ENCODE results near the gene PTAR1.

Gene PTAR1

GRCh38 chr9:69759421-69760277 lies at the start of gene PTAR1:
Gene PTAR1 (minus strand): TSS chr9:69760011. CDS start chr9:69759938, 73 bp downstream.
- H3K27ac ChIP-seq (ENCODE audit: poor library complexity, severe bottlenecking) = peak within 1 kb of the TSS; percentile 74

GRCh38 chr9:69809304-69809863 lies 49.6 kb upstream of the PTAR1 start:
- H3K9me3 ChIP-seq (ENCODE audit: severe bottlenecking) = no peaks in the 10 kb centered on the region
- H3K36me3 ChIP-seq (ENCODE audit: low read depth) = no peaks in the 10 kb centered on the region
- peak; percentile 25 for TF ChIP-seq CTCF (IDR thresholded peaks at IDR 0.05; ENCODE audit: poor library complexity, severe bottlenecking)
- ATAC-seq (ENCODE audit: low read depth) (no peak), DNase-seq (ENCODE audit: low spot score) (no peak)
- no peak overlapping the region for H3K27ac ChIP-seq (ENCODE audit: poor library complexity, severe bottlenecking)
- no peaks in the 10 kb centered on the region for H3K27me3 ChIP-seq (ENCODE audit: insufficient read depth, poor library complexity, severe bottlenecking)
- H3K4me3 ChIP-seq (ENCODE audit: severe bottlenecking) = no peak overlapping the region
- H3K4me1 ChIP-seq (ENCODE audit: insufficient read depth, poor library complexity, severe bottlenecking) = no peaks in the 10 kb centered on the region

More at GRCh38 chr9:69759421-69760277, at the start of gene PTAR1:
- DNase-seq (ENCODE audit: low spot score) (peak; percentile 83), ATAC-seq (ENCODE audit: low read depth) (peak; percentile 80)
- peak within 1 kb of the TSS; percentile 84 for H3K4me3 ChIP-seq (ENCODE audit: severe bottlenecking)
- peaks cover 8% of the 10 kb centered on the region for H3K4me1 ChIP-seq (ENCODE audit: insufficient read depth, poor library complexity, severe bottlenecking)
- H3K36me3 ChIP-seq (ENCODE audit: low read depth) = peaks cover 23% of the 10 kb centered on the region
- no peaks in the 10 kb centered on the region for H3K27me3 ChIP-seq (ENCODE audit: insufficient read depth, poor library complexity, severe bottlenecking)
- no peak for TF ChIP-seq CTCF (IDR thresholded peaks at IDR 0.05; ENCODE audit: poor library complexity, severe bottlenecking)
- H3K9me3 ChIP-seq (ENCODE audit: severe bottlenecking) = no peaks in the 10 kb centered on the region

GRCh38 chr9:69806627-69807026 lies 46.8 kb upstream of the PTAR1 start:
- no peak for DNase-seq (ENCODE audit: low spot score)
- Histone ChIP-seq H3K27me3 (ENCODE audit: insufficient read depth, poor library complexity, severe bottlenecking) (no peaks in the 10 kb centered on the region), H3K9me3 (ENCODE audit: severe bottlenecking) (no peaks in the 10 kb centered on the region), H3K4me3 (ENCODE audit: severe bottlenecking) (no peak overlapping the region), H3K27ac (ENCODE audit: poor library complexity, severe bottlenecking) (no peak overlapping the region), H3K4me1 (ENCODE audit: insufficient read depth, poor library complexity, severe bottlenecking) (no peaks in the 10 kb centered on the region), H3K36me3 (ENCODE audit: low read depth) (no peaks in the 10 kb centered on the region)
- no peak for ATAC-seq (ENCODE audit: low read depth)
- TF ChIP-seq CTCF (IDR thresholded peaks at IDR 0.05; ENCODE audit: poor library complexity, severe bottlenecking) = no peak

GRCh38 chr9:69805962-69806515 lies 46.2 kb upstream of the PTAR1 start:
- H3K9me3 ChIP-seq (ENCODE audit: severe bottlenecking) = no peaks in the 10 kb centered on the region
- H3K27me3 ChIP-seq (ENCODE audit: insufficient read depth, poor library complexity, severe bottlenecking) = no peaks in the 10 kb centered on the region
- no peak for DNase-seq (ENCODE audit: low spot score)
- H3K4me3 ChIP-seq (ENCODE audit: severe bottlenecking) = no peak overlapping the region
- no peaks in the 10 kb centered on the region for H3K4me1 ChIP-seq (ENCODE audit: insufficient read depth, poor library complexity, severe bottlenecking)
- H3K27ac ChIP-seq (ENCODE audit: poor library complexity, severe bottlenecking) = no peak overlapping the region
- ATAC-seq (ENCODE audit: low read depth) = no peak
- no peak for TF ChIP-seq CTCF (IDR thresholded peaks at IDR 0.05; ENCODE audit: poor library complexity, severe bottlenecking)
- H3K36me3 ChIP-seq (ENCODE audit: low read depth) = no peaks in the 10 kb centered on the region
